ENCODE results near the gene PDE6H. TPM values are rescaled to one million over a fixed set of nuclear protein-coding genes. Genes with fewer than 3 reads are reported as not detected.

The PDE6H gene
- total RNA-seq, 1 donor from 2014 or later = not detected

DNA sequence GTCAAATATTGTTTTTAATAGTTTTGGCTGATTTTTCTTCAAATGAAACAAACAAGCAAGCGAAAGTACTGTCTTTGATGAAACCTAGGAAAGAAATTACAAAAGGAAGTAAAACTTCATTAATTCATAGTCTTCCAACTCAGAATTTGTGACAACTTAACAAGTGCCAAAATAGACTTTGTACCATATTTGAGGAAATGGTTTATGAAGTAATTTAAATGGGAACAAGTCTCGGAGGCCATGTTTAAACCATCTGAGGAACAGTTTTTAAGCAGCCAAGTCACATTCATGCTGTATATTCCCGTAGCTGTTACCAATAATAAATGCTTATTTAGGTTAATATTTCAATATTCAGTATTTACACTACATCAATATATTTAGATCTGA lies 10.7 kb upstream of the PDE6H start:
- Mint-ChIP-seq H3K27me3 (peaks cover 6% of the 10 kb centered on the region), H3K9me3 (ENCODE audit: low read depth) (no peaks in the 10 kb centered on the region)
- TF ChIP-seq, protein P1, sequence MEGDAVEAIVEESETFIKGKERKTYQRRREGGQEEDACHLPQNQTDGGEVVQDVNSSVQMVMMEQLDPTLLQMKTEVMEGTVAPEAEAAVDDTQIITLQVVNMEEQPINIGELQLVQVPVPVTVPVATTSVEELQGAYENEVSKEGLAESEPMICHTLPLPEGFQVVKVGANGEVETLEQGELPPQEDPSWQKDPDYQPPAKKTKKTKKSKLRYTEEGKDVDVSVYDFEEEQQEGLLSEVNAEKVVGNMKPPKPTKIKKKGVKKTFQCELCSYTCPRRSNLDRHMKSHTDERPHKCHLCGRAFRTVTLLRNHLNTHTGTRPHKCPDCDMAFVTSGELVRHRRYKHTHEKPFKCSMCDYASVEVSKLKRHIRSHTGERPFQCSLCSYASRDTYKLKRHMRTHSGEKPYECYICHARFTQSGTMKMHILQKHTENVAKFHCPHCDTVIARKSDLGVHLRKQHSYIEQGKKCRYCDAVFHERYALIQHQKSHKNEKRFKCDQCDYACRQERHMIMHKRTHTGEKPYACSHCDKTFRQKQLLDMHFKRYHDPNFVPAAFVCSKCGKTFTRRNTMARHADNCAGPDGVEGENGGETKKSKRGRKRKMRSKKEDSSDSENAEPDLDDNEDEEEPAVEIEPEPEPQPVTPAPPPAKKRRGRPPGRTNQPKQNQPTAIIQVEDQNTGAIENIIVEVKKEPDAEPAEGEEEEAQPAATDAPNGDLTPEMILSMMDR (IDR thresholded peaks at IDR 0.05; ENCODE audit: unreplicated experiment) = no peak

DNA sequence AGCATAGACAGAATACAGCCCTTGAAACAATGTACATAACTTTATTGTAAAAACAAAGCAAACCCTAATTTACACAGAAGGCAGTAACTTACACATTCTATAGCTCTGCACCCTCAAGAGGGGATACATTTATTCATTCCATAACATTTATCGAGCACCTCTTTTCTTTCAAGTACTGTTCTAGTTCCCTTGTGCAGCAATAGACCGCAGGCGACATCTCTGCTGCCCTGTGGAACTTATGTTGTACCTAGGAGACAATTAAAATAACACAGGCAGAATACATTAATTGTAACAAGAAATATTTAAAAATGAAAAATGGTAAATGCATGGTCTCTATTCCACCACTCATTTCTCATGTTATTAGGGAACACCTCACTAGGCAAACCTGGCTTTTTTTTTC lies 10.0 kb upstream of the PDE6H start:
- no peaks in the 10 kb centered on the region for H3K9me3 Mint-ChIP-seq (ENCODE audit: low read depth)
- no peaks in the 10 kb centered on the region for H3K36me3 Mint-ChIP-seq (ENCODE audit: insufficient read depth)
- TF ChIP-seq, protein P1 (IDR thresholded peaks at IDR 0.05; ENCODE audit: unreplicated experiment) = no peak
- no peak overlapping the region for H3K27ac Mint-ChIP-seq
- H3K4me3 Mint-ChIP-seq (ENCODE audit: low read depth) = no peak overlapping the region
- H3K4me1 Mint-ChIP-seq (ENCODE audit: low read depth) = no peaks in the 10 kb centered on the region
- peaks cover 6% of the 10 kb centered on the region for H3K27me3 Mint-ChIP-seq
- DNase-seq (ENCODE audit: low spot score, unreplicated experiment) = no peak

More for the DNA sequence above, 10.7 kb upstream of the PDE6H start:
- no peak overlapping the region for H3K27ac Mint-ChIP-seq
- no peaks in the 10 kb centered on the region for H3K36me3 Mint-ChIP-seq (ENCODE audit: insufficient read depth)
- no peaks in the 10 kb centered on the region for H3K4me1 Mint-ChIP-seq (ENCODE audit: low read depth)
- DNase-seq (ENCODE audit: low spot score, unreplicated experiment) = no peak
- H3K4me3 Mint-ChIP-seq (ENCODE audit: low read depth) = no peak overlapping the region

DNA sequence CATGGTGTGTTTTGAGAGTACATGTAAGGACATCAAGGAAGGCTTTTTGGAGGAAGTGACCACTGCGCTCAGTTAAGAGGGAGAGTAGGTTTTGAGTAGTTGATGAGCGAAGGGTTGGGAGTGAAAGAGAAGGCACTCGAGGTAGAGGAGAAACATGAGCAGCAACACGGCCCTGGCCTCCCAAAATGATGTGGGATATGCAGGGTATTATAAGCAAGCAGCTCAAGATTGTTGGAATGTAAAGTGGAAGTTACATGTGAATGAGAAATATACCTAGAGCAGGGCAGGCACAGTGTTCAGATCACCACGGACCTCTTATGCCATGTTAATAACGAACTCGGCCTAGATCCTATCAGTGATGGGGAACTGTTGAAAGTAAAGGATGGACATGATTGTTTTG lies 9.3 kb upstream of the PDE6H start:
- TF ChIP-seq, protein P1 (IDR thresholded peaks at IDR 0.05; ENCODE audit: unreplicated experiment) = no peak
- no peak for DNase-seq (ENCODE audit: low spot score, unreplicated experiment)
- no peak overlapping the region for H3K4me3 Mint-ChIP-seq (ENCODE audit: low read depth)
- H3K36me3 Mint-ChIP-seq (ENCODE audit: insufficient read depth) = no peaks in the 10 kb centered on the region
- H3K4me1 Mint-ChIP-seq (ENCODE audit: low read depth) = no peaks in the 10 kb centered on the region
- no peaks in the 10 kb centered on the region for H3K9me3 Mint-ChIP-seq (ENCODE audit: low read depth)
- peaks cover 6% of the 10 kb centered on the region for H3K27me3 Mint-ChIP-seq
- H3K27ac Mint-ChIP-seq = no peak overlapping the region

DNA sequence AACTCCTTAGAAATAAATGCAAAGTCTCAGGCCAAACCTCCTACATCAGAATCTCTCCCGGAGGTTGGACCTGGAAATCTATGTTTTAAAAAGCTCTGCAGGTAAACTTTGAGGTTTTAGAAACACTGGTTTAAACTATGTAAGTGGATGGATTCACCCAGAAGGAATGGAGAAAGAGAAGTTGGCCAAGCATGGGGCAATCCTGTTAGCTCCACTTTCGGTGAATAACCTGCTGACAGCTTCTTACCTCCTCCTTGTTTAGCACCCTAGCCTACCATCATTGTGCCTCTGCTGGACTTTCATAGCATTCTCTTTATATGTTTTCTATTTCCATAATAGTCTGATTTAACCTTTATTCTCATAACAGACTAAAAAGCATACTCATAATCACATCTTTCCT lies 8.4 kb upstream of the PDE6H start:
- H3K27me3 Mint-ChIP-seq = peaks cover 6% of the 10 kb centered on the region
- TF ChIP-seq, protein P1 (IDR thresholded peaks at IDR 0.05; ENCODE audit: unreplicated experiment) = no peak
- H3K36me3 Mint-ChIP-seq (ENCODE audit: insufficient read depth) = no peaks in the 10 kb centered on the region
- H3K27ac Mint-ChIP-seq = no peak overlapping the region
- DNase-seq (ENCODE audit: low spot score, unreplicated experiment) = no peak
- H3K4me3 Mint-ChIP-seq (ENCODE audit: low read depth) = no peak overlapping the region
- no peaks in the 10 kb centered on the region for H3K4me1 Mint-ChIP-seq (ENCODE audit: low read depth)
- no peaks in the 10 kb centered on the region for H3K9me3 Mint-ChIP-seq (ENCODE audit: low read depth)

DNA sequence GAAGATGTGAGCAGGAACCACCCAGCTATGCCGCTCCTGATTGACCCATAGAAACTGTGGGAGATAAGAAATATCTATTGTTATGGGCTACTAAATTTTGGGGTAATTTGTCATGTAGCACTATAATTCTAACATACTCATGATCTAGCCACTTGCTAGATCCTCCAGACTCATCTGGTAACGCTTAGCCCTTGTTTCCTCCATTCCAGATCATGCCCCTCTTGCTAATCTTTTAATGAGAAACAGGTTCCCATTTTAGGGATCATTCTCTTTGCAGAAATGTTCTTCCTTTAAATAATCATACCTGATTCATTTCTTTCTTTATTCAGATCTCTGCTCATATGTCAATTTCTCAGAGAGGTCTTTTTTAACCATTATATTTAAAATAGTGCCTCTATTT lies 7.6 kb upstream of the PDE6H start:
- no peak for DNase-seq (ENCODE audit: low spot score, unreplicated experiment)
- Mint-ChIP-seq H3K4me1 (ENCODE audit: low read depth) (no peaks in the 10 kb centered on the region), H3K9me3 (ENCODE audit: low read depth) (peaks cover 4% of the 10 kb centered on the region), H3K27ac (no peak overlapping the region), H3K27me3 (peaks cover 6% of the 10 kb centered on the region), H3K36me3 (ENCODE audit: insufficient read depth) (no peaks in the 10 kb centered on the region), H3K4me3 (ENCODE audit: low read depth) (no peak overlapping the region)
- TF ChIP-seq, protein P1 (IDR thresholded peaks at IDR 0.05; ENCODE audit: unreplicated experiment) = no peak
